NCI-H2227 (cell line): Measurements from ENCODE around the gene TPST2.
A peak's percentile ranks its signal among the peaks of the same experiment; 100 is the strongest.
"Not testable (repeated sequence)": the region's sequence is repeated elsewhere in the genome, so short reads cannot be mapped to it uniquely, and the experiment has no call there.

Experiments used
- DNase-seq: peaks from one replicate; lab custom pipeline; 2025; ENCODE audit not compliant: unreplicated experiment; lab: John Stamatoyannopoulos, UW

The TPST2 gene

DNA sequence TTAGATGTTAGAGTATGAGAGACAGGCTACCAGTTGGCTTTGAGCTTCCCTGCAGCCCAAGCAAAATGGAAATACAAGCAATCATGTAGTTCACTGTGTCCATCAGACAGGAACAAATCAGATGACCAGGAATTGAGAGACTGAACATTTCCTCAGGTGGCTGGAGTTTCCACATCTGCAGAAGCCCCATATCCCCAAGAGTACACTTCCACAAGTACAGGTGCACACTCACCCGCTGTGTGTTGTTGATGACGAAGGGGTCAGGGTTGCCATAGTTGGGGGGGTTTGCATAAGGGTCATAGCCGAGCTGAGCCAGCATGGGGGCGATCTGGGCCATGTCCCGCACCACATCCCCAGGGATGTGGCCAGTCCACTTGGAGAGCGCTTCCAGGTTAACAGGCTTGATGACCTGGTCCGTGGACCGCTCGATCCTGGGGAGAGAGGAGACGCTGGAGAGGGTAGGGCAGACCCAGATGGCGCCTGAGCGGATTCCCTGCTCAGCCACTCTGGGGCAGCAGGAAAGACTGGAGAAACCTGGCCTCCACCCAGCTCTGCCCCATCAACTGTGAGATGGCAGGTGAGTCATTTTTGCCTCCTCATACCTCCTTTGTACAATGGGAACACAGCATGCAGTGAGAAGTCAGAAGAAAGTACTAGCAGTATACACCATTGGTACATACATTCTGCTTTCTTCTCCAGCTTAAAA, 53.7 kb downstream of the TPST2 start:
- DNase-seq = no peak

DNA sequence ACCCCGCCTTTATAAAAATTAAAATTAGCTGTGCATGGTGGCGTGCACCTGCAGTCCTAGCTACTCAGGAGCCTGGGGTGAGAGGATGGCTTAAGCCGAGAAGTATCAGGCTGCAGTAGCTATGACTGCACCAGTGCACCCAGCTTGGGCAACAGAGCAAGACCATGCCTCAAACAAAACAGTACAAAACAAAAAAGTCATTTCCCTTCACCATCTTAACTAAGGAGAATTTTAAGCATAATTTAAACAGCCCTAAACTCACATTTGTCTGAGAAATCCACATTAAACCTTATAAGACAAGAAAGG, 54.4 kb downstream of the TPST2 start:
- no peak for DNase-seq

- DNase-seq = no peak
Observed at GRCh38 chr22:26534874-26535602, 54.9 kb downstream of the TPST2 start.

DNA sequence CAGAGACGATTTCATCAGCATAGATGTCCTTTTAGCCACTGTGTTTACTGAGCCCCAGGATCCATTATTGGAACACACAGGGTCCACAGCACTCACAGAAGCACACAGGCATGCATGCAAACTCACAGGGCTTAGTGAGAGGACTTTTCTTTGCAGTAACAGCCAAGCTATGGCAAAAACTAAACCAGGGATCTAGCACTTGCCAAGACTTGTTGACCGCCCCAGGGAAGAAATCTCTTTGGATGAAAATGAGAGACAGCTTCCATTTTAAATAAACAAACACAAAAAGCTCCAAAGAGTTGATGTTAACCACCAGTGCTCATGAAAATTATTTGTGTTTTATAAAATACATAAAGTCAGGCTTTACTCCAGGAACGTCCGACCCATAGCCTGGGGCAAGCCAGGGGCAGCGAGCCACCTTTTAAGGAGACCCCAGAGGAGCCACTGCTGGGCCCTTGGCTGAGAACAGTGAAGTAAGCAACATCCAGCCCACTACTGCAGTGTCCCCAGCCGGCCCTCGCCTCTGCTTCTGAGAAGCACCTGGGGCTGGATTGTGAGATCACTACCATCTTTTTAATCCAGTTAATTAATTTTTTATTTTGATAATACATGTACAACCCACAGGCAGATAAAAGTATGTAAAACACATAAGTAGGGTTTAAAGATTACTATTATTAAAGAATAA, 55.6 kb downstream of the TPST2 start:
- DNase-seq = no peak

DNA sequence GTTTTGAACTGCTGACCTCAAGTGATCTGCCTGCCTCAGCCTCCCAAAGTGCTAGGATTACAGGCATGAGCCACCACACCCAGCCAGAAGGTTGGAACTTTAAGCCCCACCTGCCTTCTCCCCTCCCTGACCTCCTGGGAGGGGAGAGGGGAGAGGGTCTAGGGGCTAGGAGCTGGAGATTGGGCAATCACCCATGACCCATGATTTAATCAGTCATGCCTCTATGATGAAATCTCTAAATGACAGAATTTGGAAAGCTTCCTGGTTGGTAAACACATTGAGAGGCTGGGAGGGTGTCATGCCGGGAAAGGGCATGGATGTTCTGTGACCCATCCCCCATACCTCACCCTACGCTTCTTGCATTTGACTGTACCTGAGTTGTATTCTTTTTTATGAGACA, 60.6 kb downstream of the TPST2 start:
- DNase-seq = no peak

DNA sequence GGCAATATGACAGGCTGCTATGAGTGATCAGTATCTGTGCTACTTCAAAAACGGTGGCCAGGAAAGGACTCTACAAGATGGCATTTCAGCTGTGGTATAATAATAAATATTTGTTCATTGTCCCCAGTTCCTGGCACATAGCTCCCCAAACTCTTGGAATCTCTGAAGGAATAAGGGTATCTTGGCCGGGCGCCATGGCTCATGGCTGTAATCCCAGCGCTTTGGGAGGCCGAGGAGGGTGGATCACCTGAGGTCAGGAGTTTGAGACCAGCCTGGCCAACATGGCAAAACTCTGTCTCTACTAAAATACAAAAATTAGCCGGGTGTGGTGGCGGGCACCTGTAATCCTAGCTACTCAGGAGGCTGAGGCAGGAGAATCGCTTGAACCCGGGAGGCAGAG, 61.4 kb downstream of the TPST2 start:
- DNase-seq = not testable (repeated sequence)

- DNase-seq = peak; percentile 9
Observed at GRCh38 chr22:26527574-26528465, 62.1 kb downstream of the TPST2 start.

- no peak for DNase-seq
Observed at GRCh38 chr22:26527167-26527566, 62.8 kb downstream of the TPST2 start.

DNA sequence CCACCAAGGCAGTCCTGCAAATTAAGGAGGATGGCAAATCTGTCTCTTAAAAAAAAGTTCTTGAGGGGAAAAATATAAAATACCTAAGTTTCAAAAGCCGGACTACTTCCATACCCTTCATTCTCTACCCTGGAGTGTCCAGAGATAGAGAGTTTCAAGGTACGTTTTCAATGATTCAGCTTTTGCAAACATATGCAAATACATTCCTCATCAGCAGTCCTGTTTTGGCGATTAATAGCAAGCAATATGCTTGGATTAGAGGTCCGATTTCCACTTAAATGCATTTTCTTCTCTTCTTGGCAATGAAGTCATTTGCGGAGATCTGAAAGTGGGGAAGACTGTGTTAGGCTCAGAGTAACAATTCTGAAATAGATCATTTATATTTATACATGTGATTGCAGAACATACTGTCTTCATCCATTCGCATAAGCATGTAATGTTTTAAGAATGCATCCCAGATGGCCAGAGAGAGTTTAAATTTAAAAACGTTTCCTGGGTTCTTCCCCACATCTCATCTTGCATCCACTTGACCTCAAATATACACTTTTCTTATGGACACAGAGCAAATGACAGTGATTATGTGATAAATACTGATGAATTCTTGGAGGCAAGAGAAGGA, 63.9 kb downstream of the TPST2 start:
- DNase-seq = no peak

GRCh38 chr22:26524870-26525269, 65.1 kb downstream of the TPST2 start:
- DNase-seq = no peak

- DNase-seq = no peak
Observed at GRCh38 chr22:26522592-26522991, 67.3 kb downstream of the TPST2 start.

GRCh38 chr22:26522012-26522411, 67.9 kb downstream of the TPST2 start:
- DNase-seq = no peak

- DNase-seq = no peak
Observed at GRCh38 chr22:26517429-26517828, 72.5 kb downstream of the TPST2 start.

DNA sequence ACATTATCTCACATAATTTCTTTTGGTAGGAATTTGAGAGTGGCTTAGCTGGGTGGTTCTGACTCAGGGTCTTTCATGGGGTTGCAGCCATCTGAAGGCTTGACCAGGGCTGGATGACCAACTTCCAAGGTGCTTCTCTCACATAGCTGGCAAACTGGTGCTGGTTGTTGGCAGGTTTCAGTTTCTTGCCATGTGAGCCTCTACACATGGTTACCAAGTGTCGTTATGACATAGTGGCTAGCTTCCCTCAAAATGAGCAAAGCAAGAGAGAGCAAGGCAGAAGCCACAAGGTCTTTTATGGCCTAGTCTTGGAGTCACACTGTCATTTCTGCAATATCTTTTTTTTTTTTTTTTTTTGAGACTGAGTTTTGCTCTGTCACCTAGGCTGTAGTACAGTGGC, 73.4 kb downstream of the TPST2 start:
- no peak for DNase-seq

- no peak for DNase-seq
Observed at GRCh38 chr22:26515931-26516330, 74.0 kb downstream of the TPST2 start.

DNA sequence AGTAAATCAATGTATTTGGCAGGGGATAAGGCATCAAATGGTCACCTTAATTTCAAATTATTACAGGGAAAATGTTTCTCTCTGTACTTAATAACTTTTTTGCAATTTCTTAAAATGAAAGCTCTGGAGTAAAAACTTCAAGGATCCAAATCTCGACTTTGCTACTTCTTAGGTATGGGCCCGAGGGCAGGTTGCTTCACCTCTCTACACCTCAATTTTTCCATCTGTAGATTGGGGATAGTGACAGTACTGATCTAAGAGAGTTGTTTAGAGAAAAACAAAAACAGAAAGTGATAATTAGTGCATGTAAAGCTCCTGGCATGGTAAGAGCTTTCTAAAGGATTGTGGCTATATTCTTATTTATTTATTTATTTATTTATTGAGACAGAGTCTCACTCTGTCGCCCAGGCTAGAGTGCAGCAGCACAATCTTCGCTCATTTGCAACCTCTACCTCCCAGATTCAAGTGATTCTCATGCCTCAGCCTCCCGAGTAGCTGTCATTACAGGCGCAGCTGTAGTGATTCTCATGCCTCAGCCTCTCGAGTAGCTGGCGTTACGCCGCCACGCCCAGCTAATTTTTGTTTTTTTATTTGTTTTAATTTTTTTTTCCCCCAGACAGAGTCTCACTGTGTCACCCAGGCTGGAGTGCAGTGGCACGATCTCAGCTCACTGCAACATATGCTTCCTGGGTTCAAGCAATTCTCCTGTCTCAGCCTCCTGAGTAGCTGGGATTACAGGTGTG, 75.3 kb downstream of the TPST2 start:
- DNase-seq = no peak

DNA sequence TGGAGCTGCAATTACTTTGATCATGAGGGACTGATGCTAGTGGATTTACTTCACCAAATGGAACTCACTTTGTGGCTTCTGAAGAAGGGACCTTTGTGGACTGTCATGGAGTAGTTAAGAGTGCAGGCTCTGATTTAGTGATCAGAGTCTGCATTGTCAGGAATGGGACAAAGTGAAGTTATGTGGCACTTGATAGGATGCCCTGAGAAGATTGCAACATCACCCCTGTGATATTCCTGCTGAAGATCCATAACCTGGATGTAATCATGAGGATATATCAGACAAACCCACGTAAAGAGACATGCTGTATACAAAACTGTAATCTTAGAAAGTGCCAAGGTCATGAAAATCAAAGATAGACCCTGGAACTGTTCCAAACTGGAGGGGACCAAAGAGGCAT, 76.1 kb downstream of the TPST2 start:
- DNase-seq = no peak

DNA sequence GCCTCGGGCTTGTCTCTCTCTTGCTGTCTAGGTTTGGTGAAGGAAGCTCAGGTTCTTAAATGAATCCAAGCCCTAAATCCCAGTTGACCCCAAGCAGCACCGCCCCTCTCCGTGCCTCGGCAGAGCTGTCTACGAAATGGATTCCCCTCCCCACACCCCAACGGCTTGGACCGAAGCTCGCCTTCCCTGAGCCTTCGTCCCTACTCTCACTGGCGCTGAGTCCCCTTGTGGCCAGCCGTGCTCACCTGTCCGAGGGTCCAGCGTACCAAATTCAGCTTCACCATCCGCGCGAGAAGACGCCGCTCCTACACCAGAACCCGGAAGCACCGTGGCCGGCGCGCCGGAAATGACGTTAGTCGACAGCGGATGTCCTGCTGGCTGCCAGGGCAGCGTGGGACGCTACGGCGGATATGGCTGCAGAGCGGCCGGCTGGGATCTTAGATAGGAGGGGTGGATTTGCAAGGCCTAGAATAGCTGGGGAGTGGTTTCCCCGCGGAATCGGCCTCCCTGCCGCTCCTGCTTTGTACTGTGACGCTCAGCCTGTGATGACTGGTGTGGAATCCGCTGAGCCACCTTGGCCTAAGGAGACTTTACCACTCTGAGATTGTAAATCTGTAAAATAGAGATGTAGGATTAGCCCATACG, 77.7 kb downstream of the TPST2 start, which contains the start of gene TFIP11:
Gene TFIP11, minus strand, starts transcription at position 325 of the 645 bp plus-strand sequence. CDS start 2,201 bp downstream, outside the sequence.
- peak; percentile 92 for DNase-seq

DNA sequence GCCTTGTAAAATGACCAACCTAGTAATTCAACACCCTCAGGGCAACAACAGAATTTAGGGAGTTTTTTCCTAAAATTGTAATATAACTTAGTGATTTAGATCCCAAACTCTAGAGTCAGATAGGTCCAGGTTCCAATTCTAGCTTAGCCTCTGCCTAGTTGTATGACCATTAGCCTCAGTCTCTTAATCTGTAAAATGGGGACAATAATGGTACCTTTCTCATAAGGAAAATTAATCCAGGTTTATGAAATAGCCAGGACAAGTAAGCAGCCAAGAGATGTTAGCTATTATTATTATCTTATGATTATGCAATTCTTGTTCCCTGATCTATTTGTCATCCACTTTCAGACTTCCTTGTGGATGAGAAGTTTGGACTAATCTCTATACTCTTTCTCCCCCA, 81.8 kb downstream of the TPST2 start:
- no peak for DNase-seq

DNA sequence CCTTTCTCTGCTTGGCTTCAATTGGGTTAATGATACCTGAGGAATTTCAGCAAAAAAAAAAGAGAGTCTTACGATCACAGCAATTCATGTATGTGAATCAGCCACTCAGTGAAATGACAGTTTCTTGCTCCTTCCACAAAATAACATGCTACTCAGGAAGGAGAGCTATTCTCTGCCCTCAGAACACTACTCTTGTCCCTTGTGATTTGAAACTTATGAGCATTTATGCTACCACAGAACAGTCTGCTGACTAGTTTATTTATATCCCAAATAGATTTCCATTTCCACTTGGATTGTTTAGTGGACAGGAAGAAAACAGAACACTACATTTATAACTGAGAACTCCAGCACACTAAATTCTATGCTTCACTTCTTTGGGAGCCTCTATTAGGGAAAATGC, 86.2 kb downstream of the TPST2 start:
- no peak for DNase-seq
